GM11168 (cell line): Measurements from ENCODE around the gene WDFY4.

Experiments used
- in situ Hi-C: fragments of 300-500 bp; cut with MboI; formaldehyde crosslinking; loops from one replicate; pipeline ENCODE4 v1.12.0; 2022; ENCODE audit warnings: low sequenced_read_pairs; ENCODE audit not compliant: unreplicated experiment

Gene WDFY4

DNA sequence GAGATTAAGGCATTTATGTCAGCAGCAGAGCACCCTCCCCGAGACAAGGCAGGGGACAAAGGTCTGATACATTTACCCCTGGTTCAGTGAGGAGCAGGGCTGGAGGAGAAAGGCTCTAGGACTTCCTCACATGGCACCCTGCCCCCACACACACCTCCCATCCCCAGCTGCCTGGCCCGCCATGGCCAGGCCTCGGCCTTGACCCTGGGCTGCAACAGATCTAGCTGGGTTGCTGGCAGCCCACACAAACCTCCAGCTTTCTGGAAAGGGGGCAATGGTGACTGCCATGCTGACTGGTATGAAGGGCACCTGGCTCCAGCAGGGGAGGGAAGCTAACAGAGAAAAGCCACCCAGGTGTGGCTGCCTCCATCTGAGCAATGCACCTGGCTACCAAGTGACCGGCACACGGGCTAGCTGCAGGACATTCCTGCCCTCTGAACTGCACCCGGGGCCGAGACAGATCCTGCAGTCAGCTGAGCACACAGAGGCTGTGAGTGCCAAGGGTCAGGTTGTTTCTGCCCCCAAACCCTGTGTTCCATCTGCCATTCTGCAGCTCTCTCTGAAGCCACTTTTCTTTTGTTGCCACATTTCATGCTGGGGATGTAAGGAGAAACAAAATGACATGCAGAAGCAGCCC lies 340.8 kb downstream of the WDFY4 start:
- in situ Hi-C loops = no loop called here

- in situ Hi-C loops = no loop called here
Measured at GRCh38 chr10:49028639-49029038, 344.0 kb downstream of the WDFY4 start.

DNA sequence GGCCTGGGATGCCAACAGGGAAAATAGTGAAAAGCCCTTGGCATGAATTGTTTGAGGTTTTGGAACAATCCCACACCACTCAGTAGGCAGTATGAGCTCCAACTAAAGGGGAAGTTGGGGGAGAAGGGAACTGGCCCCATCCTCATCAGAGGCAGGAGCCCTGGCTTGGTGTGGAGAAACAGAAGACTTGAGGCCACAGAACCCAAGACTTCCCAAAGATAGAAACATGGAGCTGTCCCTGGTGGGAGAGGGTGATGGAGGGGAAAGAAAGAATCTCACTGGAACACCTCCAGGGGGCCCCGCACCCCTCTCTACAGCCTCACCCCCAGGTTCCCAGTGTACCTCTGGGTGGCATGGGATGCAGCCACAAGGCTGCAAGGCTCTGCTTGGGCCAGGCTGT lies 345.0 kb downstream of the WDFY4 start:
- in situ Hi-C loops = no loop called here
